ENCODE data around the gene PANK4.
A peak's percentile ranks its signal among the peaks of the same experiment; 100 is the strongest.
"Not testable (repeated sequence)": the region's sequence is repeated elsewhere in the genome, so short reads cannot be mapped to it uniquely, and the experiment has no call there.

PANK4 gene

GRCh38 chr1:2525920-2526823 lies at the start of gene PANK4:
PANK4 (minus strand) TSS chr1:2526596; CDS start chr1:2526587, 9 bp downstream.
- H3K4me3 ChIP-seq = peak within 1 kb of the TSS; percentile 88 to 96 (median 94)

GRCh38 chr1:2574350-2574749 lies 48.0 kb upstream of the PANK4 start:
- H3K27ac ChIP-seq = no peak overlapping the region
- no peak overlapping the region for H3K4me3 ChIP-seq

More at GRCh38 chr1:2525920-2526823, at the start of gene PANK4:
- H3K27ac ChIP-seq = peak within 1 kb of the TSS; percentile 44 to 91 (median 84)

- no peak overlapping the region for H3K27ac ChIP-seq
These were observed 47.0 kb upstream of the PANK4 start for GRCh38 chr1:2573250-2573920.

GRCh38 chr1:2571348-2571747 lies 45.0 kb upstream of the PANK4 start:
- Histone ChIP-seq H3K27ac (no peak overlapping the region), H3K4me3 (no peak overlapping the region)

More at GRCh38 chr1:2573250-2573920, 47.0 kb upstream of the PANK4 start:
- no peak overlapping the region for H3K4me3 ChIP-seq

- H3K4me3 ChIP-seq = no peak overlapping the region
- no peak overlapping the region for H3K27ac ChIP-seq
These were observed 43.9 kb upstream of the PANK4 start for GRCh38 chr1:2570332-2570731.

GRCh38 chr1:2569703-2570102 lies 43.3 kb upstream of the PANK4 start:
- H3K27ac ChIP-seq, H3K4me3 ChIP-seq: not testable (repeated sequence)

GRCh38 chr1:2569060-2569459 lies 42.7 kb upstream of the PANK4 start:
- Histone ChIP-seq H3K27ac (no peak overlapping the region), H3K4me3 (no peak overlapping the region)

- not testable (repeated sequence) for H3K4me3 ChIP-seq, H3K27ac ChIP-seq
These were observed 41.9 kb upstream of the PANK4 start for GRCh38 chr1:2568187-2568816.

GRCh38 chr1:2567083-2567679 lies 40.8 kb upstream of the PANK4 start:
- no peak overlapping the region for H3K4me3 ChIP-seq
- no peak overlapping the region for H3K27ac ChIP-seq

- H3K27ac ChIP-seq = no peak overlapping the region
- H3K4me3 ChIP-seq = no peak overlapping the region
These were observed 40.0 kb upstream of the PANK4 start for GRCh38 chr1:2566101-2567045.

- no peak overlapping the region for H3K4me3 ChIP-seq
- H3K27ac ChIP-seq = no peak overlapping the region
These were observed 38.5 kb upstream of the PANK4 start for GRCh38 chr1:2564815-2565374.

GRCh38 chr1:2564006-2564814 lies 37.8 kb upstream of the PANK4 start:
- no peak overlapping the region for H3K27ac ChIP-seq
- no peak overlapping the region for H3K4me3 ChIP-seq

GRCh38 chr1:2563205-2563604 lies 36.8 kb upstream of the PANK4 start:
- Histone ChIP-seq H3K27ac (no peak overlapping the region), H3K4me3 (no peak overlapping the region)

GRCh38 chr1:2561898-2562895 lies 35.8 kb upstream of the PANK4 start:
- H3K27ac ChIP-seq = no peak overlapping the region

GRCh38 chr1:2561446-2561845 lies 35.0 kb upstream of the PANK4 start:
- no peak overlapping the region for H3K4me3 ChIP-seq
- H3K27ac ChIP-seq = no peak overlapping the region

More at GRCh38 chr1:2561898-2562895, 35.8 kb upstream of the PANK4 start:
- H3K4me3 ChIP-seq = no peak overlapping the region

- H3K27ac ChIP-seq = no peak overlapping the region
- H3K4me3 ChIP-seq = no peak overlapping the region
These were observed 34.1 kb upstream of the PANK4 start for GRCh38 chr1:2560299-2561073.
